Stimulated activated CD4-positive, alpha-beta T cell treated with anti-CD3 and anti-CD28 coated beads, Interleukin-12 subunit alpha, Interleukin-12 subunit beta, amount 100 ng/mL, for 4 hours (primary cell): ENCODE data around the gene CACNA1G.

Source experiments
- DNase-seq: peaks from one replicate; pipeline ENCODE4 v3.0.0-alpha.2; 2020

The CACNA1G gene

DNA sequence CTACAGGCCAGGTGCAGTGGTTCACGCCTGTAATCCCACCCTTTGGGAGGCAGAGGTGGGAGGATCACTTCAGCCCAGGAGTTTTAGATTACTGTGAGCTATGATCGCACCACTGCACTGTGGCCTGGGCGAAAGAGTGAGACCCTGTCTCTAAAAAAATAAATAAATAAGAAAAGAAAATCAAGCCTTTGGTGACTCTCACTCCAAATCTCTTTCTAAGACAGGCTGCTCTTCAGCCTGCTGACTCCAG, 75.1 kb downstream of the CACNA1G start:
- no peak for DNase-seq

DNA sequence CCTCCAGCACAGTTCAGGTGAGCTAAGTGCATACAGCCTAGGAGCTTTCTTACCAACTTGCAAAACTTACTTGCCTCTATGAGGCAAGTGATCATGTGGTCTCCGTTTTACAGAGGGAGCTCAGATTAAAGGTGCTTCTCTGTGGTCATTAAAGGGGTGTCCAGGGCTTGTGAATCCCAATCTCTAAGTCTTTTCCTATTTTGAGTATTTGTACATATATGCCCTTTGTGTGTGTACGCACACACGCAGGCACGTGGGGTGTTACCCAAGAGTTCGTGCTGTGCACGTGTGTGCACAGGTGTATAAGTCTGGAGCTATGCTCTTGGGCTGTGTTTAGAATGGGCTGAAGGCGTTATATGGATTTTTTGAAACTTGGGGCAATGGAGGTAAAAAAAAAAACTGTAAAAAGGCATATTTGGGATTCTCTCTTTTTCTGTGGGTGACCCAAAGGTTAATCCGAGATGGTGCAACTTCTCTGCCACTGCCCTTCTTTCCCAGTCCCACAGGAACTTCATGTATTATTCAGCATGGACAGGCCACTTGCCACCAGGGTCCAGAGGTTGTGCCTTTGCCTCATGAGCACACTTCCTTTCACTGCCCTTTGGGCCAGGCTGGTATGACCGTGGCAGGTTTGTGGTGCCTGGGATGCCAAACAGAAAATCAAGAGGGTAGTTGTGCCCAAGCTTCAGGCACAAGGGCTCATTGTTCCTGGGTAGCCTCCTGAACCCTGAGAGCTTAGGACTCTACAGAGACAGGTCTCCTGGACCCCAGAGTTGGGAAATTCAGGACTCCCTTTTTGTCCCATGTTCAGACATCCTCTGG, 75.7 kb downstream of the CACNA1G start:
- no peak for DNase-seq

DNA sequence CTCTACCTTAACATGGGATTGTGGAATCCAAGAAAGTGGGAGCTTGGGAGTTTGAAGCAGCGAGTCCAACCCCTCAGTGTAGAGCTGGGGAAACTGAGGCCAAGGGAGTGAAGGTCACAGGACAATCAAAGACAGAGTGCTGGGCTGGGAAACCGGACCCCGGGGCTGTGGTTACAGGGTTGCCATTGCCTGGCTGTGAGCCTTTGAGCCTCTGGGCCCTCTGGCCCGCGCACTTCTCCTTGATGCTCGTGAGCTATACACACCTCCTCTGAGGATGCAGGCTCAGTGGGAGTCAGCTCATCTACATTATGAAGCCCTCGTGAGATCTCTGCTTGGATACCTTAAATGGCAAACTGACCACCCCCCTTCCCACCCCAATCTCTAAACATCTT, 76.3 kb downstream of the CACNA1G start:
- no peak for DNase-seq

DNA sequence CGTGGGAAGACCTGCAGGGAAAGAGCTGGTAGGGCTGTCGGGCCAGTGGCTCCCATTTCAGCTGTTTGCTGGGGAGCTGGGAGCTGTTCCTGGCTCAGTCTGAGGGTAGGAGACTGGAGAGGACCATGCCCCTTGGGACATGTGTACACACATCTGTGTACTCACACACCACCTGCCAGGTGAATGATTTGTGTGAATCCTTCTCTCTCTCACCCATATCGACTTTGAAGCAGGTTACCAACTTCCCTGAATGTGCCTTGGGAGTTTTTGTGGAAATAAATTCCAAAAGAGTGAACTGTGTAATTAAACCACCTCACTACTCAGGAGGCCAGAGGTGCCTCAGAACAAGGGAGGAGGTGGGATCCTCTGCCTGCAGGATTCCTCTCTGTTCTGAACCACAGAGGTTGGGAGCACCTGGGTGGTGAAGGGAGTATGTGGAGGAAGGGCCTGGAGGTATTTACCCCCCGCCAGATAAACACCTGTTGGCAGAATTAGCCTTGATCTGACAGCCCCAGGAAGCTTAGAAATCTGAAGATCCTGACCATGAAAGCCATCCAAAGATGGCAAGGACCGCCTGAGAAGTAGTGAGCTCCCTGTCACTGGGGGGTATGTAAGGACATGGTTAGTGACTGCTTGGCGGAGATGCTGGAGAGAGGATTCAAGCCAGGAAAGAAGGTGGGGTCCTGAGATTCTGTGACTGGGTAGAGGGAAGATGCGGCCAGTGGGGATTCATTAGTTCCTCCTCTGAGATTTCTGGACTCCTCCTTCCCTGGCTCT, 77.5 kb downstream of the CACNA1G start:
- DNase-seq: no peak

DNA sequence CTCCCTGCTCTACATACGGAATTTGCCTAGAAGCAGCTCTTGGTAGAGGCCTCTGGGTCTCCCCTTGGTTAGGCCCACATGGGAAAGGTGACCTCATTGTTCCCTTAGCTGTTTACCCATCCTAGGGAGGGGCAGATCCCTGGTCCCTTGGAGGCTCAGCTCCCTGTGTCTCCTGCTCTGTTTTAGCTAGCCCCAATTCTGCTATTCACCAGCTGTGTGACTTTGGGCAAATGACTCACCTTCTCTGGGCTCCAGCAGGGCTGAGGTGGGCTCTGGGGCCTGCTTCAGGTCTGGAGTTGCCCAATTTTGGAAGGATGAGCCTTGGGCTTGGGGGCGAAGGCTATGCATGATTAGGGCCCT, 78.1 kb downstream of the CACNA1G start:
- DNase-seq: no peak

DNA sequence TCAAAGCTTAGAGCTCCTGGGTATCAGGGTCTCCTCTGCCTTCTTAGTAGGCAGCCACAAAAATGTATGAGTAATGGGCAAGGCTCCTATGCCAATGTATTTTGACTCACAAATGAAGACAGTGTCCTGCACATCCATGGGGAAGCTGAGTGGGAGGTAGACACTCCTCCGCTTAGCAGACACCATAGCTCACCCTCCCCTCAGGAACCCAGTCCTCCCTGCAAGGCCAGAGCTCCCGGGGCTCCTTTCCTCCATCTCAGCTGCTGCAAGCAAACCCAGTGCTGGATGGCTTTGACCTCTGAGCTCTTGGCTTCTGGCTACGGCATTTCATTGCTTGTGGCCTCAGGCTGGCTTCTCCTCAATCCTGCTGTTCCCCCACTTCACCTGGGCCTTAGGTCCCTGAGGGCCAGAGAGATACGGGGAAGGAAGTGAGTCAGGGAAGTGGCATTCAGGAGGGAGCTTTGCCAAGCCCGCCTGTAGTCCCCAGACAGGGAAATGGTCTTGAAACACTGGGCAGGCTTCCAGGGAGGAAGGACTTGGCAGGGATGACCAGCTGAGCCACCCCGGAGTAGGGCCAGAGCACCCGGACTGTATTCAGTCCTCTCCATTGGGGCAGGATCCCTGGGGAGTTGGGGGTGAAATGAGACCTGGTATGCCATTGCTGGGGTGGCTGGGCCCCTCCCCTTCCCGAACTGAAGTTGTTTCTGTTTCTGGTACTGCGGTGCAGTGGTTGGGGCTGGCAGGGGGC, 78.6 kb downstream of the CACNA1G start:
- no peak for DNase-seq

DNA sequence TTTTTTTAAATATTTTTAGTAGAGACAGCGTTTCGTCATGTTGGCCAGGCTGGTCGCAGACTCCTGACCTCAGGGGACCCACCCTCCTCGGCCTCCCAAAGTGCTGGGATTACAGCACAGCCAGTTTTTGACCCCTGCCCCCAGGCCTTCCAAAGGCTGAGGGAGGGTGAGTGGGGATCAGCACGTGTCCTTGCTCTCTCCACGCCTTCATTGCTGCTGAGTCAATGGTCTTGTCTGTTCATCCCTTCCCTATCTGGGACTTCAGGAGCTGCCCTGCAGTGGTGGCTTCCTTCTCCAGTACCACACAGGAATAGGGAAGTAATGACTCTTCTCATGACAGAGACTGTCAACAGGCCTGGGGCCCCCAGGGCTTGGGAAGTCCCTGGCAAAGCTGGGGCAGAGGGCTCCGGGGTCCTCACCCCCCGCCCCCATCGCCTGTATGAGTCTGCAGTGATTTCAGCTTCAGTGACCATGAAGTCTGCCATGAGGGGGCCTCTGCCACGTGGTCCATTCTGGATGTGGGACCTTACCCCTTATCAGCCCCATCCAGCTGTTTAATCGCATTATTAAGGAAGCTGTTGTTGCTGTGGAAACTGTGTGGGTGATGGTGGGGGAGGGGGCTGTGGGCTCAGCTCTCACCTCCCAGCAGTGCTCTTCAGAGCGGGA, 80.3 kb downstream of the CACNA1G start:
- no peak for DNase-seq

DNA sequence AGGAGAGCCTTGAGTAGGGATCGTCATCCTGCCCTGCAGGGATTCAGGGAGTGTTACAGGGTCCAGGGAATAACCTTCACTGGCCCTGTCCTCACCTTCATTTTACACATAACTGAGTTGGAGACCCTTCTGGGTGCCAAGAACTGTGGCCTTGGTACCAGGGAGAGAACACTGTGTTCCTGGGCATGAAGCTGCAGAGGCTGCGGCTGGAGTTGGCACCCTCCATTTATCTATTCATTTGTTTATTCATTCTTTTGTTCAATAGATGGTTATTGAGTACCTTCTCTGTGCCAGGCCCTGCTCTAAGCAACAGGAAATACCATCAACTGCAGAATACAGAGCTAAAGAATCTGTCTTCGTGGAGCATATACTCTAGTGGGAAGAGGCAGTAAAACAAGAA, 80.8 kb downstream of the CACNA1G start:
- no peak for DNase-seq

DNA sequence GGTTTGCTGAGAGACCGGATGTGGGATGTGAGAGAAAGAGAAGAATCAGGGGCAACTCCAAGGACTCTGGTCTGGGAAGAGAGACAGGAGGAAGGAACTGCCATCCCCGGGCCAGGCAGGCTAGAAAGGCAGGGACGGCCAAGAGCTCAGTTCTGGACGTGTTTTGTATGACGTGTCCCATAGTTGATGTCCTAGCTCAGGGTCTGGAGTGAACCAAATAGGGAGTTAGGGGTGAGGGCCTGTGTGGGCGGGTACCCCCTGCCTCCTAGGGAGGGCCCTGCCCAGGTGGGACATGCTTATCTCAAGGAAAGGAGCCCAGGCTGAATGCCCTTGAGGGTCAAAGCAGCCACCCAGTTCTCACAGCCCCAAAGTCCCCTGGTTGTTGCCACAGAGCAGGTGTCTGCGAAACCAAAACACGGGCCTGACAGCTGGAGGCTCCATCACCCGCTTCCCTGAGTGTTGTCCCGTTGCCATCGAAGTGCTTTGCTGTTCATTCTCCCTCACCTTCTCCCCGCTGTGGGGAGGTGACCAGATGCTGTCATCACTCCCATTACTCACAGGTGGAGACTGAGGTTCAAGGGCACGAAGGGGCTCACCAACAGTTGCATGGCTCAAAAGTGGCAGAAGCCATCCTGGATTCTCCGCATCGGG, 81.7 kb downstream of the CACNA1G start:
- no peak for DNase-seq

DNA sequence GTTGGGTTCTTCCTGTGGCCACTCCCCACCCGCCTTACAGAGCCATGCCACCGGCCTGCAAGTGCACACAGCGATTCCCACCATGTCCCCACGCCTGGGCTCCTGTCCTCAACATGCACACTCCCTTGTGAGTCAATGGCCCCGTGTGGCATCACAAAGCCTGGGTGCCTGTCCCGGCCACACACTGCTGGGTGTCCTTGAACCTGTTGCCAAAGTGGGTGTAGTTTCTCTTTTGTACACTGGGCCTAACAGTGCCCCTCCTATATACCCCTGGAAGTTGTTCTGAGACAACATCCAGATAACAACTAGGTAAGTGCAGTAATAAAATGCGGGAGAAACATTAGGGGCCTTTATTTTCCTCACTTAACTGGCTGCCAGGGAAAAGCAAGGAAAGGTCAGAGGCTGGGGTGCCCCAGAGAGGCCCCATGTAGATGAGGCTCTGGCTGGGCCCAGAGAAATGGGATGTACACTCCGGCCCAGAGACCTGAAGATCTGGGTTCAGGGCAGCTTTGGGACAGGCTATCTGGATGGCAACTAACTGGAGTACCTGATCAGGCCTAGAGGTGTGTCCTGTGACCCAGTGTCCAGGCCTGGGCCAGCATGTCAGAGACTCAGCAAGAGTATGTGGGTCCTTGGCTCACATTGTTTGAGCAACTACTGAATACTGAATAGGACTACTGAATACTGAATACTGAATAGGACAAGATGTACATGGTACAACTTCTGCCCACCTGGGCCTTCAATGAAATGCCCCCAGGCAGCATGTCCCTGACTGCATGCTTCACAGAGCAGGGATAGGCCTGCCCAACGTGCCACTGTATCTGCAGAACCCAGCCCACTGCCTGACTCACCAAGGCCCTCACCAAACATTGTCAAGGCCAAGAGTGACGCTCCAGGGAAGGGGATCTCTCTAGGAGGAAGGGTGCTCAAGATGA, 82.5 kb downstream of the CACNA1G start:
- no peak for DNase-seq

- DNase-seq: no peak
These were observed 85.5 kb downstream of the CACNA1G start for GRCh38 chr17:50645748-50646682.

DNA sequence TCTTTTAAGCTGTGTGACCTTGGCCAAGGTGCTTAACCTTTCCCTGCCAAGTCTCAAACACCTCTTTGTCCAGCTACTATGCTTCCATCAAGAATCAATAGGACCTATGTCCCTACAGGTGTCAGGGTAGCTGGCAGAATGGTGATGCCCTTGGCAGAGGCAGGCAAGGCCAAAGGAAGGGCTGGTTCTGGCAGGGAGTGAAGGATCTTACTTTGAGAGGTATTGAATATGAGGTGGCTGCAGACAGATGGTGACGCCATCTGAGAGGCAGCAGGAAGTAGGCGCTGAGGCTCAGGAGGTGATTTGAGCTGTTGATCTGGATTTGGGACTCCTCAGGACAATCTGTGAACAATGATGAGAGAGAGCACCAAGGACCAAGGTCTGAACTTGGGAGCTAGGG, 86.7 kb downstream of the CACNA1G start:
- no peak for DNase-seq

DNA sequence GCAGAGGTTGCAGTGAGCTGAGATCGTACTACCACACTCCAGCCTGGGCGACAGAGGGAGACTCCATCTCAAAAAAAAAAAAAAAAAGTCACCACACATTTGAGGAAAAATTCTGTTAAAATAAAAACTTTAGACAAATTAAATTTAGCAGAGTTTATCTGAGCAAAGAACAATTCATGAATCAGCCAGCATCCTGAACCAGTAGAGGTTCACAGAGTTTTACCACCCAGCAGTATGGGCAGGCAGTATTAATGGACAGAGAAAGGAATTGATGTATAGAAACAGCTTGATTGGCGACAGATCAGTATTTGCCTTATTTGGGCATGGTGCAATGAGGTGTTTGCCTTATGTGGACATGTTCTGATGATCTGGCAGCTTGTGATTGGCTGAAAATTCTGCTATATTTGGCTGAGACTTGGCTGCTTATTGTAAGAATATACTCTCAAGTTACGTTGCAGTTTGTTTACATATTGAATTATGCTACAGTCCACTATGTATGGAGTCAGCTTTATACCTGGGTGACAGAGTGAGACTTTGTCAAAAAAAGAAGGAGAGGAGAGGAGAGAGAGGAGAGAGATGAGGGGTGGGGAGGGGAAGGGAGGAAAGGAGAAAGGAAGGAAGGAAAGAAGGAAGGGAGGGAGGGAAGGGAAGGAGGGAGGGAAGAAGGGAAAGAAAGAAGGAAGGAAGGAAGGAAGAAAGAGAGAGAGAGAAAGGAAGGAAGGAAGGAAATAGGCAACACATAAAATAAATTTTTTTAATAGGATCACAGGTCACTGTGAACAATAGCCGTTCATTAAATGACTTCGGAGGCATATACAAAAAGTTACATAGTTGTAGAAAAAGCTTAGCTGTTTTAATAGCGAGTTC, 88.8 kb downstream of the CACNA1G start:
- no peak for DNase-seq

DNA sequence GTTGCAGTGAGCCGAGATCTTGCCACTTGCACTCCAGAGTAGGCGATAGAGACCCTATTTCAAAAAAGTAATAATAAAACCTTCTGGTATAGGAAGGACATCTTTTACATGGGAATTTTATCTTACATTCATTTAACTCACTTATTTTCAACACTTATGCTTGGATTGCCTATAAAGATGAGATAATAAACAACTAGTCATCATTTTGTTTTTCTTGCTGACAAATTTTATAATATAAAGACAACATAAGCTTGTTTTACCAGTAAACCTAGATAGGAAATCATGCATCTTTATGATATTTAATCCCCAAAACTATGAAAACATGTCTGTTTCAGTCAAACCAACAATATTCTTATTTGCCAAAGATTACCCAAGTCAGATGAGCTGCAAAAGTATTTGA, 91.1 kb downstream of the CACNA1G start:
- no peak for DNase-seq

- DNase-seq: no peak
These were observed 93.2 kb downstream of the CACNA1G start for GRCh38 chr17:50653738-50654137.

DNA sequence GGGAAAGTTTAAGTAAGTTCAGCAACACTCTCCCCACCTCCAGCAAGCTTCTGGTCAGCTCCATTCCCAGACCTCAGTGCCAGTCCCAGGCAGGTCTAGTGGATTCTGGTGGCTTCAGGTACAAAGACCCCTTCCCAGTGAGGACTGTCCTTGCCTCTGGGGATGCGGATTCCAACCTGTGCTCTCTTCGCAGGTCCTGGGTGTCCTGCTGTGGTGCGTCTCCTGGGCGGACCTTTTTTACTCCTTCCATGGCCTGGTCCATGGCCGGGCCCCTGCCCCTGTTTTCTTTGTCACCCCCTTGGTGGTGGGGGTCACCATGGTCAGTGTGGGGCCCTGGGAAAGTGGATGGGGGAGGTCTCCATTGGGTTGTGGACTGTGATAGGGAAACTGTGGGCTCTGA, 96.0 kb downstream of the CACNA1G start:
- DNase-seq: no peak

- no peak for DNase-seq
These were observed 96.5 kb downstream of the CACNA1G start for GRCh38 chr17:50657054-50657453.

DNA sequence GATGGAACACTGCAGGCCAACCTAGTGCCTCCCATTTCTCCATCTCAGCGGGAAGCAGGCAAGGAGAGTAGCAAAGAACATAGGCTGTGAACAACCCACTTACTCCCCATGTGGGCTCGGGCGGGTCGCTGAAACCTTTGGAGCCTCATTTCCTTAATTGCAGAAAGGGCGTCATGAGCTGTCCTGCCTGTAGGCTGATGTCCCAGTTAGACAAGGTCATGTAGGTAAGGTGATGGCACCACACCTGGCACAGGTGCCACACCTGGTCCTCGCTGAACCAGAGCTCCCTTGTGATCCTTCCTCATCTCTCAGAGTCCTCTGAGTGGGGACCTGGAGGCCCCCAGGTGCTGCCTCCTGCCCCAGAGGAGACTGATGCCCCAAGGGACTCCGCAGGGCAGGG, 97.1 kb downstream of the CACNA1G start:
- DNase-seq: no peak

DNA sequence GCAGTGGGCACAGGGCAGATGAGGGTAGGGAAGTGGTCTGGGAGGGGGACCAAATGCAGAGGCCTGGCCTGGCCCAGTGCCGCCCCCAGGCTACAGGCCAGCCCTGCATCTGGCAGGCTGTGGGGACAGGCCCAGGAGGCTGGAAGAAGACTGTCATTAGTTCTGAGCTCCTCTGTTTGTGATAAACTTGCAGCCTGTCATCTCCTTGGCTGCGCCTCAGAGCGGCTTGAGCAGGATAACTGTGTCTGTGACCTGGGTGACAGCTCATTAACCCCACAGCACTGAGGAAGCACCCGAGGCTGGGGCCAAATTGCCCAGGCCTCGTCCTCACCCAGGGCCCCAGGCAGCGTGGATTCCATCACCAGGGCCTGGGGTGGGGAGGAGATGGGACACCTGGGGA, 98.1 kb downstream of the CACNA1G start:
- no peak for DNase-seq

DNA sequence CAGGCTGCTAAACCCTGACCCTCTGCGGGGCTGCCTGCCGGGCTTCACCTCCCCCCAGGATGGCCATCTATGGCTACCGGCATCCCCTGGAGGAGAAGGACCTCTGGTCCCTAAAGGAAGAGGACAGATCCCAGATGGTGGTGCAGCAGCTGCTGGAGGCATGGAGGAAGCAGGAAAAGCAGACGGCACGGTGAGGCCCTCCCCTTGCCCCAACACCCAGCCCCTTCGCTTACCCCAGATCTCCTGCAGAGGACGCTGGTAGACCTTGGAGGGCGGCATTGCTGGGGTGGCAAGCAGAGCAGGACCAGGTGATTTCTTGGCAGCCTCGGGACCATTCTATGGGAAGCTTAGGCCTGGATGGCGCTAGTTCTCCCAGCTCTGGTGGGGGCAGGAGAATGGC, 98.7 kb downstream of the CACNA1G start:
- DNase-seq: no peak
